Upper lobe of right lung (tissue), 1 donor: ENCODE data around the gene CSAG2. TPM values are rescaled to one million over a fixed set of nuclear protein-coding genes. Genes with fewer than 3 reads are reported as not detected.
A peak's percentile ranks its signal among the peaks of the same experiment; 100 is the strongest.
"Not testable (repeated sequence)": the region's sequence is repeated elsewhere in the genome, so short reads cannot be mapped to it uniquely, and the experiment has no call there.

ENCODE experiments used
- ATAC-seq: fragments of 200-7000 bp; cut with Tn5 transposase; one replicate; pipeline ENCODE4 v1.9.1; 2020; ENCODE audit warnings: mild to moderate bottlenecking, moderate library complexity
- DNase-seq: peaks from one replicate; pipeline ENCODE4 v3.0.0-alpha.2; 2020
- H3K27ac ChIP-seq: fragments of 200-600 bp; one replicate; pipeline ENCODE4 v1.8.0; 2022
- H3K27me3 ChIP-seq: fragments of 200-600 bp; one replicate; pipeline ENCODE4 v1.8.0; 2022; ENCODE audit warnings: mild to moderate bottlenecking
- H3K36me3 ChIP-seq: fragments of 200-600 bp; one replicate; pipeline ENCODE4 v1.8.0; 2022
- H3K4me1 ChIP-seq: fragments of 200-600 bp; one replicate; pipeline ENCODE4 v1.8.0; 2022
- H3K4me3 ChIP-seq: fragments of 200-600 bp; one replicate; pipeline ENCODE4 v1.8.0; 2022; ENCODE audit warnings: mild to moderate bottlenecking
- H3K9me3 ChIP-seq: fragments of 200-600 bp; one replicate; pipeline ENCODE4 v1.8.0; 2022
- intact Hi-C: fragments of 100-400 bp; cut with DNase I; formaldehyde crosslinking; loops from one replicate; pipeline ENCODE4 v1.11.0; 2022
- total RNA-seq: library from RNA; stranded (reverse); fragmentation: NEBNext Ultra II Directional; extraction: Animal tissue kit (Norgen Biotek cat#: 25700); gene quantifications from one replicate; pipeline ENCODE4 v1.2.1, GENCODE V29; 2021
- TF ChIP-seq, protein P1 (sequence below): fragments of 200-600 bp; IDR thresholded peaks from one replicate; pipeline ENCODE4 v1.8.0; 2022; ENCODE audit warnings: antibody characterized with exemption
- donor health status: DM: no; HTN: yes; CAD: no; lungs with severe emphysema.

Gene CSAG2
- total RNA-seq, 1 donor from 2014 or later: not detected

DNA sequence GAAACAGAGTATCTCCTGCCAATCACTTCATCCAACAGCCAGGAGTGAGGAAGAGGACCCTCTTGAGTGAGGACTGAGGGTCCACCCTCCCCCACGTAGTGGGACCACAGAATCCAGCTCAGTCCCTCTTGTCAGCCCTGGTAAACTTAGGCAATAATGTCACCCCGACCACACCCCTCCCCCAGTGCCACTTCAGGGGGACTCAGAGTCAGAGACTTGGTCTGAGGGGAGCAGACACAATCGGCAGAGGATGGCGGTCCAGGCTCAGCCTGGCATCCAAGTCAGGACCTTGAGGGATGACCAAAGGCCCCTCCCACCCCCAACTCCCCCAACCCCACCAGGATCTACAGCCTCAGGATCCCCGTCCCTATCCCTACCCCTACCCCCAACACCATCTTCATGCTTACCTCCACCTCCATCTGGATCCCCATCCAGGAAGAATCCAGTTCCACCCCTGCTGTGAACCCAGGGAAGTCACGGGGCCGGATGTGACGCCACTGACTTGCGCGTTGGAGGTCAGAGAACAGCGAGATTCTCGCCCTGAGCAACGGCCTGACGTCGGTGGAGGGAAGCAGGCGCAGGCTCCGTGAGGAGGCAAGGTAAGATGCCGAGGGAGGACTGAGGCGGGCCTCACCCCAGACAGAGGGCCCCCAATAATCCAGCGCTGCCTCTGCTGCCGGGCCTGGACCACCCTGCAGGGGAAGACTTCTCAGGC lies 24.3 kb upstream of the CSAG2 start, which contains the start of the genes CSAG1 and MAGEA12:
Gene CSAG1 (minus strand): TSS at position 461 of the 715 bp plus-strand sequence. CDS start 1,261 bp downstream, outside the sequence.
Gene MAGEA12 (plus strand): TSS at position 497 of the 715 bp plus-strand sequence. CDS start 2,405 bp downstream, outside the sequence.
- H3K27ac ChIP-seq: no peak within 1 kb of the TSS
- ATAC-seq: no peak
- TF ChIP-seq, protein P1, sequence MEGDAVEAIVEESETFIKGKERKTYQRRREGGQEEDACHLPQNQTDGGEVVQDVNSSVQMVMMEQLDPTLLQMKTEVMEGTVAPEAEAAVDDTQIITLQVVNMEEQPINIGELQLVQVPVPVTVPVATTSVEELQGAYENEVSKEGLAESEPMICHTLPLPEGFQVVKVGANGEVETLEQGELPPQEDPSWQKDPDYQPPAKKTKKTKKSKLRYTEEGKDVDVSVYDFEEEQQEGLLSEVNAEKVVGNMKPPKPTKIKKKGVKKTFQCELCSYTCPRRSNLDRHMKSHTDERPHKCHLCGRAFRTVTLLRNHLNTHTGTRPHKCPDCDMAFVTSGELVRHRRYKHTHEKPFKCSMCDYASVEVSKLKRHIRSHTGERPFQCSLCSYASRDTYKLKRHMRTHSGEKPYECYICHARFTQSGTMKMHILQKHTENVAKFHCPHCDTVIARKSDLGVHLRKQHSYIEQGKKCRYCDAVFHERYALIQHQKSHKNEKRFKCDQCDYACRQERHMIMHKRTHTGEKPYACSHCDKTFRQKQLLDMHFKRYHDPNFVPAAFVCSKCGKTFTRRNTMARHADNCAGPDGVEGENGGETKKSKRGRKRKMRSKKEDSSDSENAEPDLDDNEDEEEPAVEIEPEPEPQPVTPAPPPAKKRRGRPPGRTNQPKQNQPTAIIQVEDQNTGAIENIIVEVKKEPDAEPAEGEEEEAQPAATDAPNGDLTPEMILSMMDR: no peak
- H3K27me3 ChIP-seq: no peaks in the 10 kb centered on the region
- H3K4me3 ChIP-seq: no peak within 1 kb of the TSS
- no peaks in the 10 kb centered on the region for H3K4me1 ChIP-seq
- intact Hi-C loops: no loop called here
- no peak for DNase-seq
- H3K9me3 ChIP-seq: no peaks in the 10 kb centered on the region
- no peaks in the 10 kb centered on the region for H3K36me3 ChIP-seq

DNA sequence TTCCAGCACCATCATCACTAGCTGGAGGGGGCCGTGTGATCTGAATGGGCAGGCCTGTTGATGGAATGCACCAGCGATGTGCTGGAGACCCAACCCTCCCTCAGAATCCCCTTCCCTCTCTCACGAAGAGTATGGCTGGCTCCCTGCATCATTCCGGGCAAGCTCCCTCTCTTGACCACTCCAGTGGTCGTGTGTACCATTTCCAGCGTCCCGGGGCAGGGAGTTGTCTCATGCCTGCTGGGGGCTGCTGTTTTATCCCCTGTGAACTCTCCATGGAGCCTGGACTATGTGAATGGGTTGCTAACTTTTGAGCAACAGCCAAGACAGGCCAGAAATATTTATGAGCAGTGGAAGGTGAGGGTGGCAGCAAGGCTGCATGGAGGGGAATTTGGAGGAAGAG lies 16.3 kb upstream of the CSAG2 start:
- intact Hi-C loops: no loop called here
- Histone ChIP-seq H3K36me3 (no peaks in the 10 kb centered on the region), H3K4me1 (no peaks in the 10 kb centered on the region), H3K27ac (no peak overlapping the region), H3K9me3 (no peaks in the 10 kb centered on the region), H3K4me3 (no peak overlapping the region), H3K27me3 (no peaks in the 10 kb centered on the region)
- DNase-seq (no peak), ATAC-seq (no peak)
- TF ChIP-seq, protein P1: no peak

DNA sequence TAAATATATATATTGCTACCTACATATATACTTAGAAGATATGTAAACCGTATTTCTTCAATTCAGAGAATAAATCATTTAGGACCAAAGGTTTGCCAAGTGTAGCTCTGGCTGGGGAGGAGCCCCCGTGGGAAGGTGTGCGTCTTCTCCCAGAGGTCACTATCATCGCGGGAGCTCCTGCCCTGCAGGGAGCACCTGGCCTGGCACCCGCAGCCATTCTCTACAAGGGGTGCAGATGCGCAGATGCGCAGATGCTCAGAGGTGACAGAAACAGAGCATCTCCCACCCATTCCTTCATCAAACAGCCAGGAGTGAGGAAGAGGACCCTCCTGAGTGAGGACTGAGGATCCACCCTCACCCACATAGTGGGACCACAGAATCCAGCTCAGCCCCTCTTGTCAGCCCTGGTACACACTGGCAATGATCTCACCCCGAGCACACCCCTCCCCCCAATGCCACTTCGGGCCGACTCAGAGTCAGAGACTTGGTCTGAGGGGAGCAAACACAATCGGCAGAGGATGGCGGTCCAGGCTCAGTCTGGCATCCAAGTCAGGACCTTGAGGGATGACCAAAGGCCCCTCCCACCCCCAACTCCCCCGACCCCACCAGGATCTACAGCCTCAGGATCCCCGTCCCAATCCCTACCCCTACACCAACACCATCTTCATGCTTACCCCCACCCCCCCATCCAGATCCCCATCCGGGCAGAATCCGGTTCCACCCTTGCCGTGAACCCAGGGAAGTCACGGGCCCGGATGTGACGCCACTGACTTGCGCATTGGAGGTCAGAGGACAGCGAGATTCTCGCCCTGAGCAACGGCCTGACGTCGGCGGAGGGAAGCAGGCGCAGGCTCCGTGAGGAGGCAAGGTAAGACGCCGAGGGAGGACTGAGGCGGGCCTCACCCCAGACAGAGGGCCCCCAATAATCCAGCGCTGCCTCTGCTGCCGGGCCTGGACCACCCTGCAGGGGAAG lies 5.0 kb upstream of the CSAG2 start, which contains the start of gene MAGEA2B:
Gene MAGEA2B (plus strand): TSS at position 814 of the 973 bp plus-strand sequence. CDS start 2,479 bp downstream, outside the sequence.
- intact Hi-C loops, H3K36me3 ChIP-seq, DNase-seq, H3K4me1 ChIP-seq, ATAC-seq, H3K27me3 ChIP-seq, H3K27ac ChIP-seq, H3K9me3 ChIP-seq, H3K4me3 ChIP-seq: not testable (repeated sequence)

DNA sequence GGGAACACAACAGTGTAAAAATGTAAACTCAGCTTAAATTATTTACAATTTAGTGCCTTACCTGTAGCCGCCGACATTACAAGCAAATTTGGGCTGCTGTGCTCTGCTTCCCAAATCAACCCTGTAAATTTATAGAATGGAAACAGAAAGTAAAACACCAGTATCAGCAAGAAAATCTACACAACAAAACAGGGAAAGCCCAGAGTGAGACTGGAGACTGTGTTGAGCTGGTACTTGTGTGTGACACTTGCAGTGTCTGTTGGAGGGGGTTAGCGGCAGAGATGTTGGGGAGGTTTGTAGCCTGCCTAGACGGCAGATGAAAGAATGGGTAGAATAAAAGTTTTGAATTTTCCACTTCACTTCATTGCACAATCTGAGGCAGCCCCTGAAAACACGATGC lies 4.1 kb upstream of the CSAG2 start:
- H3K4me1 ChIP-seq, ATAC-seq, H3K27ac ChIP-seq, intact Hi-C loops, H3K9me3 ChIP-seq, H3K4me3 ChIP-seq, DNase-seq, H3K36me3 ChIP-seq, H3K27me3 ChIP-seq: not testable (repeated sequence)

DNA sequence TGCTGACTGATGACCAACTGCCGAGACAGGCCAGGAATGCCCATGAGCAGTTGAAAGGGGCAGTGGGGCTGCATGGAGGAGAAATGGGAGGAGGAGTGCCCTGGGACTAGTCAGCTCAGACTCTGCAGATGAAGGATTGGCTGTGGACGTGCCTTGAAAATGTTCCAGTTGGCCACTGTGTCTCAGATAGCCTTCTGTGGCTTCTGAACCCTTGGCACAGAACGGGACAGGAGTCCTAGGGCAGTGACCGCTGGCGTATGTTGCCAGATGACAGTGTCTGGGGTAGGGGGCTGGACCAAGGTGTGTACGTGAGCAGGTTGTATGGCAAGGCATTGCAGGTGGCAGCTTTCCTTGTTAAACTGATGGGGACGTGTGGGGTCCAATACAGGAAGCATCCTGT lies 2.6 kb downstream of the CSAG2 start:
- ATAC-seq, H3K27ac ChIP-seq, intact Hi-C loops, H3K27me3 ChIP-seq, H3K36me3 ChIP-seq, H3K9me3 ChIP-seq, H3K4me3 ChIP-seq, H3K4me1 ChIP-seq: not testable (repeated sequence)
- DNase-seq: peak; percentile 3

DNA sequence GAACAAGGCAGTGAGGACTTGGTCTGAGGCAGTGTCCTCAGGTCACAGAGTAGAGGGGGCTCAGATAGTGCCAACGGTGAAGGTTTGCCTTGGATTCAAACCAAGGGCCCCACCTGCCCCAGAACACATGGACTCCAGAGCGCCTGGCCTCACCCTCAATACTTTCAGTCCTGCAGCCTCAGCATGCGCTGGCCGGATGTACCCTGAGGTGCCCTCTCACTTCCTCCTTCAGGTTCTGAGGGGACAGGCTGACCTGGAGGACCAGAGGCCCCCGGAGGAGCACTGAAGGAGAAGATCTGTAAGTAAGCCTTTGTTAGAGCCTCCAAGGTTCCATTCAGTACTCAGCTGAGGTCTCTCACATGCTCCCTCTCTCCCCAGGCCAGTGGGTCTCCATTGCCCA lies 8.7 kb downstream of the CSAG2 start:
- ATAC-seq, intact Hi-C loops, H3K4me1 ChIP-seq, H3K9me3 ChIP-seq, H3K4me3 ChIP-seq, H3K36me3 ChIP-seq, H3K27me3 ChIP-seq, H3K27ac ChIP-seq: not testable (repeated sequence)
- DNase-seq: peak; percentile 18

DNA sequence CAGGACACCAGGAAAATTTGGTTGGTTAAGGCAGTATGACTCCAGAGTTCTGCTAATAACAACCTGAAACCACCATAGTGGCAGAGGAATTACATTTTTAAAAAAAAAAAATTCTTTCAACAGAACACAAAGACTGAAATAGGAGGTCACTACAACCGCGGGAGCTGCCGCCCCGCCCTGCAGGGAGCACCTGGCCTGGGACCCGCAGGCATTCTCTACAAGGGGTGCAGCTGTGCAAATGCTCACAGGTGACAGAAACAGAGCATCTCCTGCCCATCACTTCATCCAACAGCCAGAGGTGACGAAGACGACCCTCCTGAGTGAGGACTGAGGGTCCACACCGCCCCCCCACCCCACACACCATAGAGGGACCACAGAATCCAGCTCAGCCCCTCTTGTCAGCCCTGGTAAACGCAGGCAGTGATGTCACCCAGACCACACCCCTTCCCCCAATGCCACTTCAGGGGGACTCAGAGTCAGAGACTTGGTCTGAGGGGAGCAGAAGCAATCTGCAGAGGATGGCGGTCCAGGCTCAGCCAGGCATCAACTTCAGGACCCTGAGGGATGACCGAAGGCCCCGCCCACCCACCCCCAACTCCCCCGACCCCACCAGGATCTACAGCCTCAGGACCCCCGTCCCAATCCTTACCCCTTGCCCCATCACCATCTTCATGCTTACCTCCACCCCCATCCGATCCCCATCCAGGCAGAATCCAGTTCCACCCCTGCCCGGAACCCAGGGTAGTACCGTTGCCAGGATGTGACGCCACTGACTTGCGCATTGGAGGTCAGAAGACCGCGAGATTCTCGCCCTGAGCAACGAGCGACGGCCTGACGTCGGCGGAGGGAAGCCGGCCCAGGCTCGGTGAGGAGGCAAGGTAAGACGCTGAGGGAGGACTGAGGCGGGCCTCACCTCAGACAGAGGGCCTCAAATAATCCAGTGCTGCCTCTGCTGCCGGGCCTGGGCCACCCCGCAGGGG lies 10.8 kb downstream of the CSAG2 start, which contains the start of gene MAGEA3:
Gene MAGEA3 (plus strand): TSS at position 843 of the 980 bp plus-strand sequence. CDS start 2,039 bp downstream, outside the sequence.
- intact Hi-C loops, H3K36me3 ChIP-seq, H3K27ac ChIP-seq, H3K9me3 ChIP-seq, H3K4me1 ChIP-seq, H3K27me3 ChIP-seq, H3K4me3 ChIP-seq, ATAC-seq: not testable (repeated sequence)
- DNase-seq: peak; percentile 4

DNA sequence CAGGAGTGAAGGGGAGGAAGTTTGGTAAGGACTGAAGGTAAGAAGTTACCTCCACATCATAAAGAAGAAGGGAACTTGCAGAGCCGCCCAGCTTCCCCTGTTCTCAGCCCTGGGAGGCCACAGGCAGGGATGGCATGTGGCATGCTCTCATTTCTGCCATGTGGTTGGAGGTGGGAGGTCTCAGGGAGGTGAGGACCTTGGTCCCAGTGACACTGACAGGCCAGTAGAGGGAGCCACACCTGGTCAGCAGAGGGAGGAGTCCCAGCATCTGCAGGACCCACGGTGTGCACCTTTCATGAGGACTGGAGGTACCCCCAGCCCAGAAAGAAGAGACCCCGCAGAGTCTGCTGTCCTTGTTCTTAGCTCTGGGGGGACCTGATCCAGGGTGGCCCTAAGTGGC lies 28.1 kb downstream of the CSAG2 start:
- ATAC-seq: peak; percentile 47
- H3K9me3 ChIP-seq, intact Hi-C loops, H3K27me3 ChIP-seq, H3K4me3 ChIP-seq, H3K36me3 ChIP-seq, H3K27ac ChIP-seq, H3K4me1 ChIP-seq, DNase-seq: not testable (repeated sequence)

DNA sequence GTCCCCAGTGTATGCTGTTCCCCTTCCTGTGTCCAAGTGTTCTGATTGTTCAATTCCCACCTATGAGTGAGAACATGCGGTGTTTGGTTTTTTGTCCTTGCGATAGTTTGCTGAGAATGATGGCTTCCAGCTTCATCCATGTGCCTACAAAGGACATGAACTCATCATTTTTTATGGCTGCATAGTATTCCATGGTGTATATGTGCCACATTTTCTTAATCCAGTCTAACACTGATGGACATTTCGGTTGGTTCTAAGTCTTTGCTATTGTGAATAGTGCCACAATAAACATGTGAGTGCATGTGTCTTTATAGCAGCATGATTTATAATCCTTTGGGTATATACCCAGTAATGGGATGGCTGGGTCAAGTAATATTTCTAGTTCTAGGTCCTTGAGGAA lies 34.4 kb downstream of the CSAG2 start:
- H3K9me3 ChIP-seq, H3K36me3 ChIP-seq, H3K27me3 ChIP-seq, DNase-seq, ATAC-seq, H3K4me1 ChIP-seq, intact Hi-C loops, H3K27ac ChIP-seq, H3K4me3 ChIP-seq: not testable (repeated sequence)
